Measurements from ENCODE around the gene ARHGAP8. TPM values are rescaled to one million over a fixed set of nuclear protein-coding genes. Genes with fewer than 3 reads are reported as not detected.
"Not testable (repeated sequence)": the region's sequence is repeated elsewhere in the genome, so short reads cannot be mapped to it uniquely, and the experiment has no call there.

The ARHGAP8 gene
- polyA plus RNA-seq, 4 donors: 24.9 to 63.6 (median 39.5) TPM

DNA sequence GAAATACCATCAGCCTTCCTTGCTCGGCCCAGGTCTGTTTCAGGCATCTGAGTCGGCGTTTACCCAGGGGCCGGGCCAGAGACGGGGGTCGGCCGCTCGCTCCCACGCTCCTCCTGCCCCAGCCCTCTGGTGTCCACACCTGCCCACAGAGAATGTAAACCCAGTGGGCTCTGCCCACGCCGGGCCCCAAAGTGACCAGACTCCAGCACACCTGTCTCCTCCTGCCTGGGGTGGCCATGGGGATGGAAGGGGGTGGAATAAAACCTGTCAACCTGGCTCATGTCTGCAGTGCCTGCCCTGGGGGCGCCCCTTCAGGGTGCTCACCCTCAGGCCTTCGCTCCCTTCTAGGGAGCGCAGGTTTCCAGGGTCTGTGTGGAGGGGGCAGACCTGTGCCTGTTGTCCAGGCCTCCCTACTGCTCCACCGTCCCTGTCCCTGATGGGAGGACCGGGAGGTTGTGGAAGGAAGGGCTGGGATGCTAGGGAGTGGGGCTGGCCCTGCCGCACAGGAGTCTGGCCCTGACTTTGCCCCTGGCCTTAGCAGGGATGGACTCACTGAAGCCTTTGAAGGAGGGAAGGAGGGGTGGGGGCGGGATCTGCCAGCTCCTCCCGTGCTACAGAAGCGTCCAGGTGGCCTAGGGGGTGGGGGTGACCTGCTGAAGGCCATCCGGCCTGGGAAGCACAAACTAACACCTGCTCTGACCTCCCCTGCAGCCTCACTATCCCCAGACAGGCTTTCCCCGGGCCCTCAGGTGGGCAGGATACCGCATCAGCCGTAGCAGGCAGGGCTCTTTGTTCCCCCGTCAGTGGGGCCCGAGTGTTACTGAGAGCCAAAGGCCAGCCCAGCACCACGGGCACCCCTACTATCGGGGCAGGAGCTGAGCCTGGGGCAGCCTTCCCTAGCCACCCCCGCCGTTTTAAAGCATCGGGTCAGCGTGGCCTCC lies 14.7 kb upstream of the ARHGAP8 start:
- no peak for DNase-seq (ENCODE audit: low read depth in 4 of 4, low spot score in 2 of 4)

DNA sequence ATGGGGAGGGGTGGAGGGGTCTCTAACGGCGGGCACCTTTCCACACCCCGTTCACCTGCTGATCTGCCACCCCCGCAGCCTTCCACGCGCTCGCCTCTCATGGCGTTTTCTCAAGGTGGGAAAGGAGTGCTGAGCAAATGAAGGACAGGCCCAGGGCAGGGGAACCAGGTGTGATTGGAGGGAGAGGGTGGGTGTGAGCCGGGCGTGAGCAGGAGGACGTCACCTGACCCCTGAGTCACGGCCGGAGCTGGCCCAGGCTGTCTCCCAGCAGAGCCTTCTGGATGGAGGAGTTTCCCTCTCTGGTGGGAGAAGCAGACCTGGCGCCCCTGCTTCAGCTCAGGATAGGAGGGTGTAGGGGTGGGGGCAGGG lies 14.0 kb upstream of the ARHGAP8 start:
- no peak for DNase-seq (ENCODE audit: low read depth in 4 of 4, low spot score in 2 of 4)

DNA sequence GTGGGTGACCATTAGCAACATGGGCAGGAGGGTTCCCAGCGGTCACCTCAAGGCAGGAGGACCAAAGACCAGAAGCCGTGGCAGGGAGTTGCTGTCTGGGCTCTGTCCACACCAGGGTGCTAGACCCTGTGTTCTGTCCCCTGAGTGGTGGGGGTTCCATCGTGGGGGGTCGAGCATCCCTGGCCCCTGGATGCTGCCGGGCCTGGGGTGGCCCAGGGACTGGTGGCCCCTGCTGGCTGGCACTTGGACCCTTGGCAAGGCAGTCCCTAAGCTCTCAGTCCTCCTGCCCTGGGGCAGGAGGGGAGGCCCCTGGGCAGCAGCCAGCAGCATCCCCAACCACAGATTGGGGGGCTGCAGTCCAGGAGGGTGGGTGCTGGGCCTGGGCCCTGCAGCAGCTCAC lies 13.4 kb upstream of the ARHGAP8 start:
- no peak for DNase-seq (ENCODE audit: low read depth in 4 of 4, low spot score in 2 of 4)

DNA sequence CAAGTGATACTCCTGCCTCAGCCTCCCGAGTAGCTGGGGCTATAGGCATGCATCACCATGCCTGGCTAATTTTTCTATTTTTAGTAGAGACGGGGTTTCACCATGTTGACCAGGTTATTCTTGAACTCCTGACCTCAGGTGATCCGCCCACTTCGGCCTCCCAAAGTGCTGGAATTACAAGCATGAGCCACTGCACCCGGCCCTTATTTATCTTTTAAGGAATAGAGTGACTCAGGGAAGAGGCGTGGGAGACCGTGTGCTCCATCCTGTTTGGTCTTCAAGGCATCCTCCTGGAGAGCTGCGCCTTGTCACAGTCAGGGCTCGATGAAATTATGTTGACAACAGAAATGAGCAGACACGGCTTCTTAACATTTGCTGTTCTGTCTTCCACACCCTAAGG lies 12.7 kb upstream of the ARHGAP8 start:
- not testable (repeated sequence) for DNase-seq (ENCODE audit: low read depth in 4 of 4, low spot score in 2 of 4)

DNA sequence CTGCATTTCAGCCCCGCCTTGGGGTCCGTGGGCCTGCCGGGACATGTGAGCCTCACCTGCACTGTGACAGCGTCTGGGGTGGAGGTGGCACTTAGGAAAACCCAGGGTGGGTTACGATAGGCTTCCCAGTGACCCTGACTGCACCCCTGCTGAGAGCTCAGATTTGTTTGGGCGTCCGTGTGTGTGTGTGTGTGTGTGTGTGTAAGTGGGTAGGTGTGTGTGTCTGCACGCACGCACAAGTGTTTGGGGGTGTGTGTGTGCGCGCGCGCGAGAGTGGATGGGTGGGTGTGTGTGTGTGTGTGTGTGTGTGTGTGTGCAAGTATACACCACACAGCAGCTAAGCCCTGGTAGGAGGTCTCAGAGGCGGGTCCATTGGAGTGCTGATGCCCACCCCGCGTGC lies 12.1 kb upstream of the ARHGAP8 start:
- DNase-seq (ENCODE audit: low read depth in 4 of 4, low spot score in 2 of 4): no peak

DNA sequence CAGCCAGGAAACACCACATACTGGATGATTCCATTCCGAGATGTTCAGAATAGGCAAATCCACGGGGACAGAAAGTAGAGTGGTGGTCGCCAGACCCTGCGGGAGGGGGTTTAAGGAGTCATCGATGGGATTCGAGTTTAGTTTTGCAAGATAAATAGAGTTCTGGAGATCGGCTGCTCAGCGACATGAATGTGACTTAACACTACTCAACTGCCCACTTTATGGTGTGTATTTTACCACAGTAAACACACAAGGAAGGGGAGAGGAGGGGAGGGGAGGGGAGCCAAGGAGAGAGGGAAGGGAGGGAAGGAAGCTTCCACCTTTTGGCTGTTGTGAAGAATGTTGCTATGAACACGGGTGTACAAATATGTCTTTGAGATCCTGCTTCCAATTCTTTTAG lies 10.4 kb upstream of the ARHGAP8 start:
- no peak for DNase-seq (ENCODE audit: low read depth in 4 of 4, low spot score in 2 of 4)

DNA sequence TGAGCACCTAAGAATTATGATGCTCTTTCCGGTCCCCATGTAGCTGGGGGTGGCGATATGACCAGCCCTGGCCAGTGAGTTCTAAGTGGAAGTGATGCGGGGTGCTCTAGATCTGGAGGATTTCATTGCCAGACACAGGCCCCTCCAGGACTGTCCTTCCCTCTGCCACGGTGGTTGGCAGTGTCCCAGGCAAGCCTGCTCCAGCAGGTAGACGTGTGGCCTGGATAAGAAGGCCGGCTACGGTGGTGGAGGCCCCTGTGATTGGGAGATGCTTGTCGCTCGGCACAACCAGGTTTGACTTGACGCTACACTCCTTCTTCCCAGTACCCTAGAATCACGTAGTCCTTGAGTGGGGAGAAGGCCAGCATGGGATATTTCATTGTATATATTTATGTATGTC lies 9.1 kb upstream of the ARHGAP8 start:
- DNase-seq (ENCODE audit: low read depth in 4 of 4, low spot score in 2 of 4): no peak

DNA sequence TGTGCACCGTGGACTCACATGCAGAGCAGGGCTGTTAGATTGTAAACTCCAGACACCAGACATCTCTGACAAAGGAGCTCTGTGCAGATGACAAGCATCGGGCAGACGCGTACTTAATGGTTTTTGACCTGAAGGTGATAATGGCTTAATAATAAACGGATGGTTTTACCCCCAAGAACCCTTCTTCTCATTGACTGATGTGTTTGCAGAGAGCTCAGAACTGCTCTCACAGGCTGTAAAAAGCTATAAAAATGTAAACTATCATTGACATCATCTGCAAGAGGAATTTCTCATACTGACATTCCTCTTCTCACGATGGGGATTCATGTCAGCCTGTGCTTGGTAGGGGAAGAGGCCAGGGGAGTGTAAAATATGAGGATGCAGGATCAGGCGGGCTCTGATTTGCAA lies 8.6 kb upstream of the ARHGAP8 start:
- no peak for DNase-seq (ENCODE audit: low read depth in 4 of 4, low spot score in 2 of 4)

DNA sequence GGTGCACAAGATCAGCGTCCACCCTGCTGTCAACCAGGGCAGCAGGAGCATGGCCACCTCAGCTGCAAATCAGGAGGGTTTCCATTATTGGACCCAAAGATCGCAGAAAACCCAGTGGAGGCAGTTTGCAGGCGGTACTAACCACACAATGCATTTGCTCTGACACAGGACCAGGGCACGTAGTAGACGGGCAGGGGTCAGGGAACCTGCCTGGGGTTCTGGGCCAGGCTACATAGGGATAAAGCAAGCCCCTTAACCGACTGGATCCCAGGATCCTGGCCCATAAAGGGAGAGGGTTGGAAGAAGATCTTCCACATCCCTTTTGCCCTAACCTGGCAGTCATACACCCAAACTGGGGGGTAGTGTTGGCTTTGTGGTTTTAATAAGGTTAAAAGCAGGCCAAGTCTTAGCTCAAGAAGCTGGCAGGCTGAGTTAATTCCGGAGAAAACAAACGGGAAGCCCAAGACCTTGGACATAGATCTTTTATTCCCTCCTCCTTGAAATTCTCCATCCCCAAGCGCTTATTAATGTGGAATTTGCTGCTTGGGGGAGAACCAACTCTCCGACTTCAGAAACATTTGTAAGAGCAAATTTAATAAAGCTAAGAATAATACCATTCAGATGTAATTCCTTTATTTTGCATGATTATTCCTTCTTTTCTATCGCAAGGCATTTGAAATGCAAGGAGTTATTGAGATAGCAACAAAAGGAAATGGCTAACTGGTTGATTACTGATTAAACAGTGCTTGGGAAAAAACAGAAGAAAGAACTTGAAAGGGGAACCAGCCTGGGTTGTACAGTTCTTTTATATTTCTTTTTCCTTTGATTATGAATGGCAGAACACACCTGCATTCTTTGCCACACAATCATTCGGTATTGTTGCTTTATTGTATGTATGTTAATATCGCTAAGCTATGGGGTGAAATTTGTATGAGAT lies 6.3 kb upstream of the ARHGAP8 start:
- DNase-seq (ENCODE audit: low read depth in 4 of 4, low spot score in 2 of 4): no peak

DNA sequence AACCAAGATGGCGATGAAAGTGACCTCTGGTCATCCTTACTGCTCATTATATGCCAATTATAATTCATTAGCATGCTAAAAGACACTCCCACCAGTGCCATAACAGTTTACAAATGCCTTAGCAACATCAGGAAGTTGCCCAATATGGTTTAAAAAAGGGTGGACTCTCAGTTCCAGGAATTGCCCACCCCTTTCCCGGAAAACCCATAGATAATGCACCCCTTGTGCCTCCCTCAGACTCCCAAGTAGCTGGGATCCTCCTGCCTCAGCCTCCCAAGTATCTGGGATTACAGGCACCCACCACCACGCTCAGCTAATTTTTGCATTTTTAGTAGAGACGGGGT lies 4.6 kb upstream of the ARHGAP8 start:
- not testable (repeated sequence) for DNase-seq (ENCODE audit: low read depth in 4 of 4, low spot score in 2 of 4)

DNA sequence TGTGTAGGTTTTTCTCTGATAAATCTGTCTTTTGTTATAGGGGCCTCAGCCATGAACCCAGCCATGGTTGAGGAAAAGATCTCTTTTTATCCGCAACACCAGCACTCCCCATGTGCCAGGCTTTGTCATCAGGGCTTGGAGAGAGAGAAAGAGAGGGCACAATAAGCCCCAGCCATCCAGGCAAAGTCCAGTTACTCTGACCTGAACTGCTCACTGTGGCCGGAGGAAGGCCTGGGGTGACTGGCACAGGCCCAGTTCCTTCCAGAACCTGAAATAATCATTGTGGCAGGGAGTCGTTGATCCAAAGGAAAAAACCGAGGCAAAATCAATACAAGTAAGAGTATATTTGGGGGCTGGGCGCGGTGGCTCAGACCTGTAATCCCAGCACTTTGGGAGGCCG lies 3.9 kb upstream of the ARHGAP8 start:
- DNase-seq (ENCODE audit: low read depth in 4 of 4, low spot score in 2 of 4): no peak

DNA sequence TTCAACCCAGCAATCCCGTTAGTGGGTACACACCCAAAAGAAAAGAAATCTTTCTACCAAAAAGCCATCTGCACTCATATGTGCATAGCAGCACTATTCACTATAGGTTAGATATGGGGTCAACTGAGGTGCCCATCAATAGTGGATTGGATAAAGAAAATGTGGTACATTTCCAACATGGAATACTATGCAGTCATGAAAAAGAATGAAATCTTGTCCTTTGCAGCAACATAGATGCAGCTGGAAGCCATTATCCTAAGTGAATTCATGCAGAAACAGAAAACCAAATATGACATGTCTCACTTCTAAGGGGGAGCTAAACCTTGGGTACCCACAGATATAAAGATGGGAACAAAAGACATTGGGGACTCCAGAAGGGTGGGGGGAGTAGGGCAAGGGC lies 1.9 kb upstream of the ARHGAP8 start:
- DNase-seq (ENCODE audit: low read depth in 4 of 4, low spot score in 2 of 4): no peak

DNA sequence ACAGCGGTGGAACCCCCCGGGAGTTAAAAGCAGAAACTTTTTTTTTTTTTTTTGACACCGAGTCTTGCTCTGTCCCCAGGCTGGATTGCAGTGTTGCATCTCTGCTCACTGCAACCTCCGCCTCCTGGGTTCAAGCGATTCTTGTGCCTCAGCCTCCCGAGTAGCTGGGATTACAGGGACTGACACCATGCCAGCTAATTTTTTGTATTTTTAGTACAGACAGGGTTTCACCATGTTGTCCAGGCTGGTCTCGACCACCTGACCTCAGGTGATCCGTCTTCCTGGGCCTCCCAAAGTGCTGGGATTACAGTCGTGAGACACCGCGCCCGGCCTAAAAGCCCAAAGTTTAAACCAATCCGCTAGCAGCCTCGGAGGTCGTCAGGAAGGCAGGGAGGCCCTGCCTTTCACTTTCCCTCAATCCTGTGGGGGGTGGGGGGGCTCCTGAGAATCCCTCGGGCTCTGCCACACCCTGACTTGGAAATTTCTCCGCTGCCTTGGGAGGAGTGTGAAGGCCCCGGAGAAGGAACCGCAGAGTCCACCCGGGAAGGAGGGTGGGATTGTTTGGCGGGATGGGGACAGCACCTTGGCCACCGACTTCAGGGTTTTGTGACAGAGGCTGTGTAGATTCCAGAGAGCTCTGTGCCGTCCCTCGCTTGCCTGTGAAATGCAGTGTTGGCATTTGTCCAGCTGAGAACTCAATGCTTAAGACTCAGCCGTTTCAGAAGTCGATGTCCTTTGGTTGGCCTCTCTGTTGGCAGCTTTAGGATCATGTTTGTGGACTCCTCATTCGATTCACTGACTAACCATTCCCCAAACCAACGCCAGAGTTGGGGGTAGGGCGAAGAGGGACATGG lies 1.0 kb downstream of the ARHGAP8 start:
- no peak for DNase-seq (ENCODE audit: low read depth in 4 of 4, low spot score in 2 of 4)

DNA sequence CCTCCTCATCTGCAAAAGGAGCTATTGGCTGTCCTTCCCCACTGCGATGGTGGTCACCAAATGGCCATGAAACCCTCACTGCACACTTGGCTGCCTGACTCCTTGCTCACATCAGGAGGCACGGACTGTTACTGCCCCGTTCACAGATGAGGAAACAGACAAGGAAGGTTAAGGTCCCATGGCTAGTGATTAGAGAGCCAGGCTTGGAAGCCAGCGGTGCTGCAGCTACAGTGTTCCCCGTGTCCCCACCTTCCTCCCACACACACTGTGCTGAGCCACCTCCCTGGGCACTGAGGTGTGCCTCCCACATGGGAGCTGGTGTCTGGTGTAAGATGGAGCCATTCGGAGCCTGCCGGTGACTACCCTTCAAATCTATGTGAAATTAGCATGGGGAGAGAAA lies 2.6 kb downstream of the ARHGAP8 start:
- no peak for DNase-seq (ENCODE audit: low read depth in 4 of 4, low spot score in 2 of 4)

DNA sequence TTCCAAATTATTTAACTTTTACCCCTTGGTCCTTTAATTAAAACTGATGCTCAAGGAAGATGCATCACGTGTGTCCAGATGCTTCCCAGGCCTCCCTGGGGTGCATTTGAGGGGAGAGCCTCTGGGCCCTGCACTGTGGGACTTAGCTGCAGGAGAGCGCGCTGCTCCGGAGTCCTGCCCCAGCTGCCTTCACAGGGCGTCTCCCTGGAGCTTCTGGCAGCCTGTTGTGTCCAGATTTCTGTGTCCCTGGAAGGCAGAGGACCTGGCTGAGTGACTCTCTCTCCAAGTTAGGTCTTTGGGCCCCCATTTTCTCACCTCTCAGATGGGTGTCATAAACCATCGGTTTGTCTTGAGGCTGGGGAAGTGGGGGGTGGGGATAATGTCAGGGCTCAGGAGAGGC lies 3.0 kb downstream of the ARHGAP8 start:
- DNase-seq (ENCODE audit: low read depth in 4 of 4, low spot score in 2 of 4): no peak

DNA sequence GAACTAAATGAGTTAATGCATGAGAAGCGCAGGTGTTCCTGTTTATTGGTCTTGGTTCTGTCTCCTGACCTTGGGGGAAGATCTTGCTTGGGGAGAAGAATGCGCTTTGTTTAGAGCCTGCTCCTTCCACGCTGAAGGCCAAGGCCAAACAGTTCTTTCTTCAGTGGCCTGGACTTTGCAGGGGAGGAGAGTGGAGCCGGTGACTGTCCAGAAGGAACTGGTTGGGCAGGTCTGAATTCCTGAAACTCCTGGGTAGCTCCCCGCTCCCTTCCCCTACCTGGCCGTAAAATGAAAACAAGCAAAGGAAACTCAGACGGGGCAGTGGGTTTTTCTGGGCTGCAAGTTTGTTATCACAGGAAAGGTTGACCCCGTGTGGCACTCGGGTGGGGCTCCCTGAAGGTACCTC lies 3.6 kb downstream of the ARHGAP8 start:
- no peak for DNase-seq (ENCODE audit: low read depth in 4 of 4, low spot score in 2 of 4)

DNA sequence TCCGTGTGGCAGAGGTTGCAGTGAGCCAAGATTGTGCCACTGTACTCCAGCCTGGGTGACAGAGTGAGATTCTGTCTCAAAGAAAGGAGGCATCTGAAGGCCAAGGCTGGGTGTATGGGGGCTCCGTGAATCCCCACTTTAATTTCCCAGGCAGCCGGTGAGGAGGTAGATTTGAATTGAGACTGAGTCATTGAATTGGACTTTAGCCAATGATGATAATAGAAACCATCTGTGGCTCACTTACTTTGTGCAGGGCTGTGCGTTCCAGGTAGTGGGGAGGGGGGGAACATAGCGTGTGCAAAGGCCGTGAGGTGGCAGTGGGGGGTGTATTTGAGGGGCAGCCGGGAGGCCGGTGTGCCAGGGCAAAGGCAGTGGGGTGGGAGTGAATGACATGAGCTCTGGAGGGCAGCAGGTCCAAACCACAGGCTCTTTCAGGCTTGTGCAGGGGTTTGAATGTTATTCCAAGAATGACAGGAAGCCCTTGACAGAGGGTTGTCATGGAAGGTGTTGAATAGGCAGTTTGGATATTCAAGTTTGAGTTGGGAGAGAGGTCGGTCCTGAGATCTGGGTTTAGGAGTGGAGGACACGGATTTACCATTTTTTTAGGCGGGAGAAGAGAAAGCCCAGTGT lies 6.1 kb downstream of the ARHGAP8 start:
- no peak for DNase-seq (ENCODE audit: low read depth in 4 of 4, low spot score in 2 of 4)

DNA sequence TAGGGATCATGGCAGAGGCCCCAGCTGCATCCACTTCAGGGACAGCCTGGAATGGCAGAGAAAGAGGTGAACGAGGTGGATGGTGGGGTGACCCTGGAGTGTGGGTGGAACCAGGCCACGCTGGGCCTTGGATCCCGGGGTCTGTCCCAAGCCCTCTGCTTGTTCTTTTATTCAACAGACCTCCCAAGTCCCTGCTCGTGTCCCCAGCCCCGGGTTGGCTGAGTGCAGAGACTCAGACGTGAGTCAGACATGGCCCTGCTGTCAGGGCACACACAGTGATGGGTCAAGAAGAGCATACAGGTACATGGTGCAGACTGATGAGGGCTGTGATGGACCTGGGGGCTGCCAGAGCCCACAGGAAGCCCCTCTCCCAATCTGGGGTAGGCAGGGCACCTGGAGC lies 6.6 kb downstream of the ARHGAP8 start:
- no peak for DNase-seq (ENCODE audit: low read depth in 4 of 4, low spot score in 2 of 4)

DNA sequence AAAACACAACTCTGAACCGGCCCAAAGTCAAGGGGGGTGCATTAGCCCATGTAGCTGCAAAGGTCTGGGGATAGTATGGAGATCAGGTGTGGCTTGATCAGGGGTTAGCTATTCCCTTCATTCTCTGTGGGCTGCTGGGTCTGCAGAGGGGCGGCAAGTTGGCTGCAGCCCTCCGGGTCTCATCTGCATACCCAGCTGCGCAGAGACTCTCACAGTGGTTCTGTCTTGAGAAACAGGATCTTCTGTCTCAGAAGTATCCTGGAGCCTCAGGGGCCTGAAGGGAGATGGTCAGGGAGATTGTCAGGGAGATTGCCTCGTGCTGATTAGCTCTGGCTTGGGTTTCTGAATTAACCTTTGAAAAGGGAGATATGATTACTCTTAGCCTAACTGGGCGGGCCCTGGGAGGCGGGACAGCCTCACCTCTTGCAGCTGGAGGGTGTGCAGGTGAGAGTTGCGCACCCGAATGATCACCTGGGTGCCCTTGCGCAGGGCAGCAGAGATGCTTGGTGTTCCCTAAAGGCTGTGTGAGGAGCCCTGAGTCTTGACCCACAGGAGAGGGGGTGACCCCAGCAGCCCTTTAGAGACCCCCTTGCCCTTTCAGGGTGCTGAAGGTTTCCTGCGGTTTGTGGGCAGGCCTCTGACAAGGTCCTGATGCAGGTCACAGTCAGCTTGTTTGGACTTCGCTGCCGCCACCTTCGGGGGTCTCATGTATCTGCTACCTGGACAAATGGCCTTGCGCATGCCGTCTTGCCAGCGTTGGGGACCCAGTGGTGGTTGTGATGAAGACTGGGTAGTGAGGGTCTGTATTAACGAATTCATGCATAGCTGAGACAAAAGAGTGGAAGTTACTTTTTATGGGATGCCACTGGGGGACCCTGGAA lies 7.3 kb downstream of the ARHGAP8 start:
- DNase-seq (ENCODE audit: low read depth in 4 of 4, low spot score in 2 of 4): no peak

Data from left renal cortex interstitium (tissue), 4 donors.